VCaP (cell line): Measurements from ENCODE around the gene TMEM235.

Experiments used
- H3K27ac ChIP-seq: fragments of 450-650 bp; 2 replicates; pipeline ENCODE4 v1.5.1; 2017
- CTCF ChIP-seq: fragments of 450-650 bp; conservative IDR thresholded peaks from 2 replicates; pipeline ENCODE4 v1.5.1; 2017; ENCODE audit warnings: mild to moderate bottlenecking, moderate library complexity

The TMEM235 gene

GRCh38 chr17:78236362-78237127 is 5.1 kb downstream of the TMEM235 start:
- no peak overlapping the region for H3K27ac ChIP-seq
- TF ChIP-seq CTCF: no peak

DNA sequence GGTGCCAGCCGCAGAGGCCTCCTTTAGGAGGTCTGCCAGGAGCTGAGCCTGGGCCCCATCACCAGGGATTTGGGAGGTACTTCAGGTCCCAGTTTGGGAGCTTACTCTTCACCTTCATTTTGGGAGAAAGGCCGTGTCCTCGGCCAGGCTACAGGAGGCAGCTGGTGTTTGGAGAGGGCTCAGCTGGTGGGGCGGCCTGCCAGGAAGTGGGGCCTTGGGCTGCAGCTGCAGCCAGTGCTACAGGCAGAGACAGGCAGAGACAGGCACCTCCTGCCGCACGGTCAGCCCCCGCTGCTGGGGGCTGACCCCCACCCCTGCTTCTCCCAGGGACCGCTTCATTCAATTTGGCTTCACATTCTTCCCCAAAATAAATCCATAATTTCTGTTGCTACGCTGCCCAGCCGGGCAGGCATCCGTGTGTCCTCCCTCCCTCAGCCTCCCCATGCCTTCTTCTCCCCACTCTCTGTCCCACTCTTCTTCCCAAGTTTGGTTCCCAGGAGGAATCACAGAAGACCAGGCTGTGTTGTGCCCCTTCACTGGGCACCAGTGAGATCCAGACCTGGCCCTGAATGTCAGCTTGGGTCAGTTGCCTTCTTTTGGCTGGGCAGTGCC is 6.1 kb downstream of the TMEM235 start:
- no peak for TF ChIP-seq CTCF
- H3K27ac ChIP-seq: no peak overlapping the region

DNA sequence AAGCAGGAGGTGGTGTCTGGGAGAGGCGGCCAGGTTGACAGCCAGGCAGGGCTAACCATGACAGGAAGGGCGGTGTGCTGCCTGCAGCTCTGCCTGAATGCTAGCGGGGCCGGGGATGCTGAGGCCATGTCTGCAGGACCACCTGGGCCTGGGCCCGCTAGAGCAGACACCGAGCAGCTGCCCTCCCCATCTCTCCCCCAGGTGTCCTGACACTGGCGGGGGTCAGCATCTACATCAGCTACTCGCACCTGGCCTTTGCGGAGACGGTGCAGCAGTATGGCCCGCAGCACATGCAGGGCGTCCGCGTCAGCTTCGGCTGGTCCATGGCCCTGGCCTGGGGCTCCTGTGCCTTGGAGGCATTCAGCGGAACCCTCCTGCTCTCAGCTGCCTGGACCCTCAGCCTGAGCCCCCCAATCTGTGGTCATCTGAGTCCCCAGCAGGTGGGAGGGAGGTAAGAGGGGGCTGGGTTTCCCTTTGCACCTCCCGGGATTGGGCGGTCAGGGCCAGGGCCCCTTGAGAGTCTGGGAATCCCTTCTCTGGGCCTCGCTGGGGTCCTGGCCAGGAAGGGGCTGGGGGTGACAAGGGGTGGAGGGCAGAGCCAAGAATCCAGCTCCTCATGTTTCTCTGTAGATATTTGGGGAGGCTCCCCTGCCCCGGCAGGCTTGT is 7.5 kb downstream of the TMEM235 start:
- no peak for TF ChIP-seq CTCF
- no peak overlapping the region for H3K27ac ChIP-seq

DNA sequence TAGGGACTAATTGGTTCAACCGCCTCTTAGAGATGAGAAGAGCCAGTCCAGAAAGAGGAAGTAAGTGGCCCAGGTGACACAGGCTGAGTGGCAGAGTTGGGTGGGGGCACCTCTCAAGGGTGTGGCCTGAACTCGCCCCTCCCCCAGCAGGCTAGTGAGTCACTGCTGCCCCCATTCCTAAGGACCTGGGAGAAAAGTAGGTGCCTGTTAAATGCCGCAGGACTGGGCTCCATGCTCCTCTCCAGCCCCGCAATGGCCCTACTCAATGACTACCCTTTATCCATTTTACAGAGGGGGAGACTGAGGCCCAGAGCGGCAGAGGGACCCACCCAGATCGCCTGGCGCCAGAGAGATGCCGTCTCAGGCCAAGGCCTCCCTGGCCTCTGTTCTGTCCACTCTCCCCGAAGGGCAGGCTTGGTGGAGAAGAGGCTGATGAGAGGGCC is 8.1 kb downstream of the TMEM235 start:
- no peak for TF ChIP-seq CTCF
- H3K27ac ChIP-seq: no peak overlapping the region

DNA sequence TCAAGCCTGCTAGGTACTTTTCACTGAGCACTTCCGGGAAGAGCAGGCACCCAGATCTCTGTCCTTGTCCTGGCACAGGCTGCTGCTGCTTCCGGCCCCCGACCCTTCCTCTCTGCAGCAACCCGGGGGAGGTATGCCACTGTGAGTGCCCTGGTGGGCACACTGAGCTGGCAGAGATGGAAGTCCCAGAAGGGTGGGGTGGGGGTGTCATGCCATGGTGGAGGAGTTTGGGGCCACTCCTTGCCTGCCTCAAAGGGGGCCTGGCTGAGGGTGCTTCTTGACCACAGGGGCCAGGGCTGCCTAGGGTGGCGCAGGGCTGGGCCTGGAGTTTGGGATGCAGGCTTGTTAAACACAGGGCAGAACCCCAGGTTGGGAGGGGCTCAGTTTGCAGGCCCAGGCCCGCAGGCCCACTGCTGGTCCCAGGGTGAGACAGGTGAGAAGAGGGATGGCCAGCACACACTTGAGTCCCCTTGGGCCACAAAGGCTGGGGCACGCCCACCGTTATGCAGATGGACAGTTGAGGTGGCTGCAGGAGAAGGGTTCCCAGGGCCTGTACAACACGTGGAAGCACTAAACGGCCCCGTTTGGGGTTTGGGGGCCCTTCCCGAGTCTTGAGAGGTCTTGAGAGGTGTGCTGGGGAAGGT is 8.7 kb downstream of the TMEM235 start:
- H3K27ac ChIP-seq: no peak overlapping the region
- no peak for TF ChIP-seq CTCF

DNA sequence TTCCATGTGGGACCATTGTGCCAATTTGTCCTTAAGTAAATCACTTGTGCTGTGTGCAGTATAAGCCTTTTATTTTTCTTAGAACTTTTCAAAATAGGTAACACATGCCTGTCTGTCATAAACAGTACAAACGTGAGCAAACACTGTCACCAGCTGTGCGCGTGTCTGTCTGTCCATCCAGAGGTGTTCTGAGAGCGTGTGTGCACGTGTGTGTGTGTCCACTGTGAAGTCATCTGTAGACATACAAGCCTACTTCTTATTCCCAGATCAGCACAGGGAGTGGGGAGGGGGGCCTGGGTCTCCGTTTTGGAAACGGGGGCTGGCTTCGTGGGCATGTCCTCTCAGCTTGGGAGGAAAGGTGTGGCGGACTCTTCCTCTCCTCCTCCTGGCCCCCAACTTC is 9.4 kb downstream of the TMEM235 start:
- TF ChIP-seq CTCF: no peak
- no peak overlapping the region for H3K27ac ChIP-seq
